Pancreas (tissue), 10 donors: ENCODE measurements around the gene STRADA. TPM values are rescaled to one million over a fixed set of nuclear protein-coding genes. Genes with fewer than 3 reads are reported as not detected.

Source experiments
- ATAC-seq, 4 donors: fragments of 200-7000 bp; cut with Tn5 transposase; one replicate each; pipeline versions ENCODE4 v1.8.0 to v1.9.1; 2020; ENCODE audit warnings: mild to moderate bottlenecking in 4 of 4, moderate library complexity in 4 of 4
- DNase-seq, 6 donors: peaks; one replicate each; pipeline ENCODE4 v3.0.0-alpha.2; 2020
- FAIRE-seq: peaks from 2 replicates; lab custom pipeline; 2012; peaks lifted over from hg19 to GRCh38; lab: Jason Lieb, UNC
- H3K27ac ChIP-seq, 4 donors: fragments of 200-600 bp; sonication (generic); 1 replicate in 3 of 4; 2 replicates in 1 of 4; pipeline versions ENCODE4 v1.5.0 to v1.8.0; 2020
- H3K27me3 ChIP-seq, 4 donors: fragments of 200-600 bp; one replicate each; pipeline ENCODE4 v1.8.0; 2021
- H3K36me3 ChIP-seq, 3 donors: fragments of 200-600 bp; sonication (generic) in 1 of 3; one replicate each; pipeline versions ENCODE4 v1.5.0 to v1.8.0; 2020 to 2021
- H3K4me1 ChIP-seq, 3 donors: fragments of 200-600 bp; one replicate each; pipeline ENCODE4 v1.8.0; 2021
- H3K4me3 ChIP-seq, 4 donors: fragments of 200-600 bp; sonication (generic) in 2 of 4; one replicate each; pipeline versions ENCODE4 v1.5.0 to v1.8.0; 2020 to 2021
- H3K9me3 ChIP-seq, 4 donors: fragments of 200-600 bp; one replicate each; pipeline ENCODE4 v1.8.0; 2021
- CTCF ChIP-seq, 4 donors: fragments of 200-600 bp; sonication (generic) in 3 of 4; IDR thresholded peaks; one replicate each; pipeline versions ENCODE4 v1.5.0 to v1.8.0; 2021; ENCODE audit warnings: antibody characterized with exemption in 4 of 4
- WGBS, 2 donors: extraction: QIAGEN DNeasy Blood & Tissue Kit; methylation state at CpG; one replicate each; pipeline ENCODE4 v1.1.7; 2013; 5-methylcytosine and 5-hydroxymethylcytosine counted together
- intact Hi-C, 3 donors: fragments of 100-400 bp; cut with DNase I; formaldehyde crosslinking; loops; one replicate each; pipeline versions ENCODE4 v1.11.1 to v1.14.2; 2022
- polyA plus RNA-seq, 2 donors: library from polyadenylated mRNA; stranded (reverse); fragments of 200-250 nt; gene quantifications; one replicate each; pipeline ENCODE4 v1.2.3, GENCODE V29; 2013
- total RNA-seq, 6 donors: library from RNA; stranded (reverse); fragmentation: NEBNext Ultra II Directional in 4 of 6; extraction: Animal tissue kit (Norgen Biotek cat#: 25700) in 4 of 6; gene quantifications; one replicate each; pipeline versions ENCODE4 v1.2.1 to v1.2.4, GENCODE V29; 2021 to 2023
- donor health status: healthy with polysubstance abuse.
- donor health status: DM: no; HTN: no; CAD: no; lungs with moderate emphysema.
- donor health status: DM: no; HTN: no; CAD: no.
- donor health status: control.
- donor health status: control.
- donor health status: Bipolar disorder and iron deficiency.
- donor health status: DM: yes; HTN: yes; CAD: no.
- donor health status: DM: no; HTN: no; CAD: no.
- donor health status: DM: no; HTN: no; CAD: no.
- donor health status: DM: yes; HTN: yes; CAD: no.

The STRADA gene
- total and polyA plus RNA-seq, 8 donors: 8.3 to 26.7 (median 13.9) TPM

GRCh38 chr17:63703556-63704258, 37.9 kb downstream of the STRADA start:
- TF ChIP-seq CTCF (IDR thresholded peaks at IDR 0.05): no peak
- FAIRE-seq: no peak
- intact Hi-C loops: loop anchor here in 1 of 3 donors (10.0 kb wide), 1 partner anchor 269 kb away; no protein-coding TSS in a partner anchor

DNA sequence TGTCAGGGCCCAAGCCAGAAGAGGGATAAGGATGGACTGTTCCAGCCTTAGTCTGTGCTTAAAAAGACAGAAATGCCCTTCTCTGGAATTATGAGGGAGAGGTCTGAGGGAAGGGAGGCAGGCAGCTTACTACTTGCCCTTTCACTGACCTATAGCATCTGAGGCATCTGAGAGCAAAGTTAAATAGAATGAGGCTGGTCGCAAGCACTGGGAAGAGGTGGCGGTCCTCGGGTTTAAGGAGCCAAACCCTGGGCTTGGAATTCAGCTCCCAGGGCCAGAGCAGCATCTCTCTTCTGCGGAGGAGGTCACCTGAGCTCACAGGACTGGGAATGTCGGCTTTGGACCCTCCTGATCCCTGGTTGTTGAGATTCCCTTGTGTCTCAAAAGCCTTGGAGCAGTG, 38.6 kb downstream of the STRADA start:
- no peaks in the 10 kb centered on the region for H3K4me1 ChIP-seq
- FAIRE-seq (no peak), DNase-seq (no peak), ATAC-seq (no peak)
- no peak overlapping the region for H3K27ac ChIP-seq
- intact Hi-C loops: loop anchor here in 1 of 3 donors (10.0 kb wide), 1 partner anchor 268 kb away; no protein-coding TSS in a partner anchor
- TF ChIP-seq CTCF (IDR thresholded peaks at IDR 0.05): no peak
- H3K36me3 ChIP-seq: no peaks in the 10 kb centered on the region
- no peaks in the 10 kb centered on the region for H3K27me3 ChIP-seq
- WGBS, 2 donors: 80 to 88% methylated on average over 5 of the region's 5 CpGs
- H3K4me3 ChIP-seq: no peak overlapping the region
- H3K9me3 ChIP-seq: no peaks in the 10 kb centered on the region

More at GRCh38 chr17:63703556-63704258, 37.9 kb downstream of the STRADA start:
- H3K36me3 ChIP-seq: no peaks in the 10 kb centered on the region
- no peak overlapping the region for H3K27ac ChIP-seq
- no peaks in the 10 kb centered on the region for H3K27me3 ChIP-seq
- ATAC-seq (no peak), DNase-seq (no peak)
- no peaks in the 10 kb centered on the region for H3K4me1 ChIP-seq
- no peaks in the 10 kb centered on the region for H3K9me3 ChIP-seq
- WGBS, 2 donors: 92 to 93% methylated on average over 16 of the region's 16 CpGs
- H3K4me3 ChIP-seq: no peak overlapping the region

GRCh38 chr17:63702721-63703015, 38.9 kb downstream of the STRADA start:
- Histone ChIP-seq H3K9me3 (no peaks in the 10 kb centered on the region), H3K4me1 (no peaks in the 10 kb centered on the region), H3K27me3 (no peaks in the 10 kb centered on the region), H3K4me3 (no peak overlapping the region), H3K27ac (no peak overlapping the region), H3K36me3 (no peaks in the 10 kb centered on the region)
- intact Hi-C loops: loop anchor here in 1 of 3 donors (10.0 kb wide), 1 partner anchor 268 kb away; no protein-coding TSS in a partner anchor
- WGBS, 2 donors: 80 to 86% methylated on average over 6 of the region's 6 CpGs
- DNase-seq: no peak
- no peak for TF ChIP-seq CTCF (IDR thresholded peaks at IDR 0.05)
- FAIRE-seq: no peak
- ATAC-seq: no peak

DNA sequence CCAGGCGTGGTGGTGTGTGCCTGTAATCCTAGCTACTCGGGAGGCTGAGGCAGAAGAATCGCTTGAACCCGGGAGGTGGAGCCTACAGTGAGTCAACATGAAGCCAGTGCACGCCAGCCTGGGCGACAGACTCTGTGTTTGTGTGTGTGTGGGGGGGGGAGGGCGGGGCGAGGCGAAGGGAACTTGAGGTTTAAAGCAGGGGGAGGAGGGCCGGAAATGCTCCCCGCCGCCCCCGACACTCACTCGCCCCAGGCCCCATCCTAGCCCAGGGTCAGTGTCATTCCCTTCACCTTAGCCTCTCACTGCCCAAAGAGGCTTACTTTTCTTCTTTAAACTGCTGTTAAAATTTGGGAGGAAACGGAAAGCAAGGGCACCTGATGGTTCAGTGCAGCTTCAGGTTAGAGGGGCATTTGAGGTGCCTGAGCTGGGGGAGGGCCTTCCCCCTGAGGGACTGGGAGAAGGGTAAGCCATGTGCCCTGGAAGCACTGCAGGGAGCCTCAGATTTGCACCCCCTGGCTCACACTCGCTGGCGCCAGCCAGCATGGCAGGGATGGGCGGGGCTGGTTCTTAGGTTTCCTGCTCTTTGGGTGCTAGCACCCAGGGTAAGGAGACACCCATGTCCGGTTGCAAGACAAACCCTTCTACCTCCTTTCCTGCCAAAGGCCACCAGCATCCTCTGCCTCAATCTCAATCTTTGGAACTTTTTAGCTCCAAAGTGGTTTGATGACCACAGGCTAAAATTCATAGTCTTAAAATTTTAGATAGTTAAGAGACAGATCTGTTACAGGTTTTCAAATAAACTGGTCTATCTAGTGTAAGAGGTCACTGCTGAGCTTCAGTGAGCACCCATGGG, 39.5 kb downstream of the STRADA start:
- no peaks in the 10 kb centered on the region for H3K9me3 ChIP-seq
- no peak for TF ChIP-seq CTCF (IDR thresholded peaks at IDR 0.05)
- intact Hi-C loops: loop anchor here in 1 of 3 donors (10.0 kb wide), 1 partner anchor 267 kb away; no protein-coding TSS in a partner anchor
- H3K4me3 ChIP-seq: no peak overlapping the region
- no peaks in the 10 kb centered on the region for H3K4me1 ChIP-seq
- H3K27ac ChIP-seq: peak overlapping the region in 1 of 4 donors; percentile 57
- H3K27me3 ChIP-seq: no peaks in the 10 kb centered on the region
- no peaks in the 10 kb centered on the region for H3K36me3 ChIP-seq
- FAIRE-seq: no peak
- WGBS, 2 donors: 83 to 91% methylated on average over 16 to 19 of the region's 19 CpGs
- peak in 1 of 4 donors; percentile 4 for ATAC-seq
- no peak for DNase-seq
